Stimulated activated CD8-positive, alpha-beta memory T cell treated with anti-CD3 and anti-CD28 coated beads, Interleukin-2, amount 100 ng/mL, for 48 hours (primary cell): Measurements from ENCODE around the gene RPN2.
A peak's percentile ranks its signal among the peaks of the same experiment; 100 is the strongest.

Source experiments
- DNase-seq, 2 donors: peaks; one replicate each; pipeline ENCODE4 v3.0.0-alpha.2; 2020; ENCODE audit warnings: low read depth in 2 of 2

The RPN2 gene

DNA sequence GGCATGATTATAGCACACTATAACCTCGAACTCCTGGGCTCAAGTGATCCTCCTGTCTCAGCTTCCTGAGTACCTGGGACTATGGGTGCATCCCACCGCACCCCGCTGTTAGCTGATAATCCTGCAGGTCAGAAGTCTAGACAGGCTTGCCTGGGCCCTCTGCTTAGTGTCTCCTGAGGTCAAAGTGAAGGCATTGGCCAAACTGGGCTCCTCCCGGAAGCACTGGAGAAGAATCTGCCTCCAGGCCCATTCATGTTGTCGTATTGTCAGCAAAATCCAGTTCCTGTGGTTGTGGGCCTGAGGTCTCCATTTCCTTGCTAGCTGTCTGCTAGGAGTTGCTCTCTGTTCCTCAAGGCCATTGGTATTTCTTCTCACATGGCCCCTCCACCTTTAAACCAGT is 6.6 kb downstream of the RPN2 start:
- no peak for DNase-seq

DNA sequence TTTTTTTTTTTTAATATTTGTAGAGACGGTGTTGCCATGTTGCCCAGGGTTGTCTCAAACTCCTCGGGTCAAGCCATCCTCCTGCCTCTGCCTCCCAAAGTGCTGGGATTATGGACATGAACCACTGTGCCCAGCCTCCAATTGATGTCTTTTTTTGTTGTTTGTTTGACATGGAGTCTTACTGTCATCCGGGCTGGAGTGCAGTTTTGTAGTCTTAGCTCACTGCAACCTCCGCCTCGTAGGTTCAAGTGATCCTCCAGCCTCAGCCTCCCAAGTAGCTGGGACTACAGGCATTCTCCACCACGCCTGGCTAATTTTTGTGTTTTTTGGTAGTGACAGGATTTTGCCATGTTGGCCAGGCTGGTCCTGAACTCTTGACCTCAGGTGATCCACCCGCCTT is 9.7 kb downstream of the RPN2 start:
- no peak for DNase-seq

DNA sequence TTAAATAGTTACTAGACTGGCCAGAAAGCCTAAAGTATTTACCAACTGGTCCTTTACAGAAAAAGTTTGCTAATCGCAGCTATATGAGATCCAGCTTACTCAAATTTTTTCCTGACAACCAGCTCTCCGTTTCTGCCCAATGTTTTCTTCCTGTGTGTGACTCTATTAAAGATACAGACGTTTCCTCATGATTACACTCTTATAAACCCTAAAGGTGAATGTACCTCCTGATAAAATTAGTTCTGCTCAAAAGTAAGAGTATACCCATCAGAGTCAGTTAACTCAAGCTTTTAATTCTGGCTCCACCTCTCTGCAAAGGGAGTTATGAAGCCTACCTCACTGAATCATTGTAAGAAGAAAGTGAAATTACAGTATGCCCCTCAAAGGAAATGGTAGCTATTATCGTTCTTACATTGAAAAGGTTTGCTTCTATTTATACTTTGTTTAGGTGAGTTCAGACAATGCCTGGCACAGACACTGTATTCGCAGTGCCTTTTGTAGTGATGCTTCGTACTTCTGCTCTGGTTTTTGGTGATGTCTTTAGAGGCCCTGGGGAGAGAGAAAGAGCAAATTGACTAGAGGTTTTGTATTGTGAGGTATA is 10.4 kb downstream of the RPN2 start:
- DNase-seq, result no peak

DNA sequence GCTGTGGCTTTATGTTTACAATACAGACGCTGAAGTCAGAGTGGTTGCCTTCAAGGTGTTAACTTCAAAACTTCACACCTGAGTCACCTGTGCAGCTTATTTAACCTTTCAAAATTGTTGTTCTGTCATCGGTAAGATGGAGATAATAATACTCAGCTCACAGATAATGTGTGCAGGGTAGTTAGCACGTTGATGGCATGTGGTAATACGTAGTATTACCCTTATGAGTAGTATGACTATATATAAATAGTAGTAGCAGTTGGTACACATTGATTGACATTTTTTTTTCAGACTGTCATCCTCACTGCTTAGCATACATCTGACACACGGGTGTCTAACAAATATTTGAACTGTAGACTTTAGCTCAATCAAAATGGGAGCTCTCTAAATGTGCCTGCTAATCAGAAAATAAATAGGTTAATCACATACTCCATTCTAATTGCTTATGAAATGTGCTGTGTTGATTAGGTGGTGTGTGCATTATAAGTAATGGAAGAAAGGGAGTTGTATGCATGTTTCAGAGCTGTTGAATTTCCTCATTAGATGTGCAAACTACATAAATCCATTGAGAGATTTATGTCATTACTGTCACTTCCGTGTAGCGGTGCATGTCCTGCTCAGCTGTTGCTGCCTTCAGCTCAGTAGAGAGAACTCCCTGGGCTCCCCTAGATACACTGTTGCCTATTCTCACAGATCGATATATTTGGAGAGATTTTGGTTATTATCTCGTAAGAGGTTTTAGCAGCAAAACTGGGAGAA is 11.4 kb downstream of the RPN2 start:
- no peak for DNase-seq

DNA sequence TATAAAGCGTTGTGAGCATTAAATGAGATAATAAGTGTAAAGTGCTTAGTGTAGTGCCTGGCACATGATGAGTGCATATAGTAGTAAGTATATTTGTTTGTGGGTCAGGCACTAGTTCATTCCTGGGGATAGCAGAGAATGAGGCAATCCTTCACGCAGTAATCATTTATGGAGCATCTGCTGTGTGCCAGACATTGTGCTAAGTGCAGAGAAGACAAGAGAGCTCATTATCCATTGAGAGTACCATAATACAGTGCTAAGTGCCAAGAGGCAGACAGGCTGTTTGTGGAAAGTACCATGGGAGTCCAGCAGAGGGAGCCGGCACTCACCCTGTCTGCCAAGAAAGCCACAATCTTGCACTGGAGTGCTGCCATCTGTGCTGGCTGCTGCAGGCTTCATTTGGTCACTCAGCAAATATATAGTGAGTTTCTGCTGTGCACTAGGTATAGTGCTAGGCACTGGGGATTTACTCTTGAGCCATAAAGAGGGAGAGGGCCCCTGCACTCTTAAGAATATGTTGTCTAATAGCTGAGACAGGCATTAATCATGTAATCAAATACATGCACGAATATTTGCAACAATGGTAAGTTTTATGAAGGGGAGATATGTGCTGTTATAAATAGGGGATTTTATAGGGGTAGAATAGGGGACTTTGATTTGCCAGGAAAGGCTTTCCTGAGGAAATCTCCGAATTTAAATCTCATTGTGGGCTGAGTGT is 13.2 kb downstream of the RPN2 start:
- DNase-seq, result peak; percentile 32 to 52

DNA sequence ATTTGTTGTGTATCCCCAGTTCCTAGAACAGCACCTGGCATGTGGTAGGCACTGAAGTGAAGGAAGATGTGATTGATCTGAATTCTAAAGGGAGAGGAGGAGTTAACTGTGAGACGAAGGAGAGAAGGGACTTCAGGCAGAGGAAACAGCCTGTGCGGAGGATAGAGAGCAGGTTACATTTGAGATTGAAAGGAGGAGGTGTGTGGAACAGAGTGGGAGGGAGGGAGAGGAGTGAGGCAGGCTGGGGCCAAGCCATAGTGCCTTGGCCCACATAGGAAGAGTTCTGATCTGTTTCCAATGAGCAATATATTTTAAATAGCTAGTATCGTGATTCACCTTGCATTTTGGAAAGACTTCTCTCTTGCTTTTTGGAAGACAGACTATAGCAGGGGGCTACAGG is 14.1 kb downstream of the RPN2 start:
- no peak for DNase-seq

DNA sequence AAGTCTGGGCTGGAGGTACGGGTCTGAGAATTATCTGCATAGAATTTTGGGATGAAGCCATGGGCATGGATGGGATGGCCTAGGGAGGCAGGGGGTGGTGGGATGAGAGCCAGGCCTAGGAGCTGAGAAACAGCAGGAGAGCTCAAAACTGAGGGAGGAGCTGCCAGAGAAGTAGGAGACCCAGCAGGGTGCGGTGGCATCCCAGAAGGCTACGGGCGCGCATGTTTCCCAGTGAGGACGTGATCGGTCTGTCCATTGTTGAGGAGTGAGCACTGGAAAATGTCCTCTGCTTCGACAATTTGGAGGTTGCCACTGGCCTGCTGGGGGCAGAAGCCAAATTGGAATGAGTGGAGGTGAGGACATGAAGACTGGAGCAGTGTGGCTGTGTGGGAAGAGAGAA is 14.7 kb downstream of the RPN2 start:
- no peak for DNase-seq

DNA sequence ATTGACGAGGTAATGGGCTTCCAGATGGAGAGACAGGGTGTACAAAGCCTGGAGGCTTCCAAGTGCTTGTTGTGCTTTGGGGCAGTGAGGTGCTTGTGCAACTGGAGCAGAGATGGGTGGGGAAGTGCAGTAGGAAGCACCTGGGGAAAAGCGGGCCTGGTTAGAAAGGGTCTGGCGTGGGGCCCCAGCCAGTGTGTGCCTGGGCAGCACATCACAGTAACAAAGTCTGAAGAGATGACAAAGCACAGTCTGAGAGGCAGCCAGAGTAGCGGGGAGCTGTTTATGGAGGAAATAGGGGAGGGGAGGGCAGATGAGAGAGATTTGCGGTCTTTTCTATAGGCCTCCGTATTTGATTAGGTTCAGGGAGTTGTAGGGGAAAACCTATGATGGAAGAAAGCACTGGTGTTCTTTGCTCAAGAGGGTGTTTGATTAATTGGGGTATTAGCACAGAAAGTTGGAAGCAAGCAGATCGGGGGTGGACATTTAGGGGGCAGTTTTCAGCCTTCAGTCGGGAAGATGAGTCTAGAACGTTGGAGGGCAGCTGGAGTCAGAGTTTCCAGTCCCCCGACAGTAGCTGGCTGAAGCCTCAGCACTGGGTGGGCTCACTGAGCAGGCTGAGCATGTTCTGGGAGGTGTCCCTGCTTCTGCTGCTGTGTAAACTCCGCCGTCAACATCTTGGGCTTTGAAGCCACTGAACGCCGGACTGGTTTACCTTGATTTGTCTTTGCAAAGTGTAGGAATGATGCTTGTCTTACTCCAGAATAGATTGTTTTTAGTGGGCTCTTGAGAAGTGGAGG is 15.7 kb downstream of the RPN2 start:
- no peak for DNase-seq

DNA sequence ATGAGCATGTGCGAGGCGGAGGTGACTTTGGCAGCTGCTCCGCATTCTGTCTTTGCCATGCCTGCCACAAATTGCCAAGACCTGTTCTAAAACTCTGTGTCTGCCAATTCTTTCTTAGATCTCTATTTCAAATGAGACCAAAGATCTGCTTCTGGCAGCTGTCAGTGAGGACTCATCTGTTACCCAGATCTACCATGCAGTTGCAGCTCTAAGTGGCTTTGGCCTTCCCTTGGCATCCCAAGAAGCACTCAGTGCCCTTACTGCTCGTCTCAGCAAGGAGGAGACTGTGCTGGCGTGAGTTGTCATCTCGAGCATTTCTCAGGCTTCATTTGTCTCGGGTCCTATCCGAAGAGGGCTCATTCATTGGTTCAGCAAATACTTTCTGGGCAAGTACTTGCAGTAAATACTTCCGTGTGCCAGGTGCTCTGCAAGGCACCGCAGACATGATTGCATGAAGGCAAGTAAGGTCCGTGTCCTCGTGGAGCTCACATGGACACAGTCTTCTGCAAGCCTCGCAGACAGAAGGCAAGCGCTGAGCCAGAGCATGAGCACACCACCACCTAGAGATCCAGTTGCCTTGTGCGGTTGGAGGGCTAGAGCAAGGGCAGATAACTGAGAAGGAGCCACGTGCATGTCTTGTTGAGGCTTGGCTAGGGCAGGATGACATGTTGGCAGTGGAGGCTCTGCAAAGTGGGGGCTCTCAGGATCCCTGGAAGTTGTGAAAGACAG is 20.0 kb downstream of the RPN2 start:
- no peak for DNase-seq

DNA sequence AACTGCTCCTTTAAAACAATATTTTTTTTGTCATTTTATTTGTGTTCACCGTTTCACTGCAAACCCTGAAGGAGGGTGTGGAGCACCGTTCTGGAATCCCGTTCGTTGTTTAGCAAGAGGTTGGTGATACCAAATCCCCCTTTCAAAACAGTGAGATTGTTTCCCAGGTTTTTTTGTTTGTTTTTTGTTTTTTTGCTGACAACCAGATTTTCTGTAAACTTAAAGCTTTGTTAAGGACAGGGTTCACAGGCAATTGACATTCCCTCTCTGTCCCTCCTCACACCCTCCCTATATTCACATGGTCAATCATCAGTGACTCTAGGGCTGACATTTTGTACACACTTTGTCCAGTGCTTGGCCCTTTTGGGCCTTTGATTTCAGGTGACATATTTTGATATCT is 21.2 kb downstream of the RPN2 start:
- no peak for DNase-seq

DNA sequence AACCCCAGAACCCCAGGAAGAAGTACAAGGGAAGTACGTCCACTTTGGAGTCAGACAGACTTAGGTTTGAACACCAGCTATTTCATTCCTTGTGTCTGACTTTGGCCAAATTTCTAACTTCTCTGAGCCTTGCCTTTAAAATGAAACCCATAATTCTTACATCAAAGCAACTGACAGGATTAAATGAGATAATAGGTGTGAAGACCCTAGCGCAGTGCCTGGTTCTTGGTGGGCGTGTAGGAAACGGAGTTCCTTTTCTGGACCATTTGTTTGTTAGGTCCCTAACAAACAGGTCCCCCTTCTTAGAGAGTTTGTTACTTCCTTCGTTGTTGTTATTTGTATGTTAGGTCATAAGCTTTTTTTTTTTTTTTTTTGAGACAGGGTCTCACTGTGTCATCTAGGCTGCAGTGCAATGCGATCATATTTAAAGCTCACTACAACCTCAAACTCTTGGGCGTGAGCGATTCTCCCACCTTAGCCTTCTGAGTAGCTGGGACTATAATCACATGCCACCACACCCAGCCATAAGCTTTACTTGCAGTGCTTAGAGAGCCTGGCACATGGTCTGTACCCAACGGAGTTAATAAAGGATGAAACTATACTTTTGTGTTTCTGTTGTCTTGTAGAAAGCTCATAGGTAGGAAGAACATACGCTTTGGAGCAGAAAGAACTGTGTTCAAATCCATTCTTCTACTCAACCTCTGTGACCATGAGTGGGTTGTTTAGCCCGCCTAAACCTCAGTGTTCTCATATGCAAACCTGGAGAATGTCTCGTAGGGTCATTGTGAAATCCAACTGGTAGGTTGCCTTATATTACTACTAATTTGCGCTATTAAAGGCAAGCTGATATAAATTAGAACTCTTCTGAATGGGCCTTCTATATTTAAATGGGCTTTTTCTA is 22.0 kb downstream of the RPN2 start:
- no peak for DNase-seq

DNA sequence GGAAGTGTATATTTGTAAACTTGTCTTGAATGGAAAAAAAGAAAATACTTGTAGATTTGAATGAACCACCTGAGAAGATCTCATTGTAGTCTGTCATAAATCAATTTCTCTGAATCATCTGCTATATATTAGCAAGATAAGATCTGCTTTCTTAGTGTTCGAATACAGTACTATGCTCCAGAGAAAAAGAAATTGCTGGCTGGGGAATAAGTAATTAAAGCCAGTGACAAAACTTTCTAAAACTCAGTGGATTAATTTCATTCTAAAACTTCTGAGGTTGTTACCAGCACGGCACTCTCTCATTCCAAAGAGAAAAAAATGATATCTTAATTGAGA is 22.7 kb downstream of the RPN2 start:
- no peak for DNase-seq

DNA sequence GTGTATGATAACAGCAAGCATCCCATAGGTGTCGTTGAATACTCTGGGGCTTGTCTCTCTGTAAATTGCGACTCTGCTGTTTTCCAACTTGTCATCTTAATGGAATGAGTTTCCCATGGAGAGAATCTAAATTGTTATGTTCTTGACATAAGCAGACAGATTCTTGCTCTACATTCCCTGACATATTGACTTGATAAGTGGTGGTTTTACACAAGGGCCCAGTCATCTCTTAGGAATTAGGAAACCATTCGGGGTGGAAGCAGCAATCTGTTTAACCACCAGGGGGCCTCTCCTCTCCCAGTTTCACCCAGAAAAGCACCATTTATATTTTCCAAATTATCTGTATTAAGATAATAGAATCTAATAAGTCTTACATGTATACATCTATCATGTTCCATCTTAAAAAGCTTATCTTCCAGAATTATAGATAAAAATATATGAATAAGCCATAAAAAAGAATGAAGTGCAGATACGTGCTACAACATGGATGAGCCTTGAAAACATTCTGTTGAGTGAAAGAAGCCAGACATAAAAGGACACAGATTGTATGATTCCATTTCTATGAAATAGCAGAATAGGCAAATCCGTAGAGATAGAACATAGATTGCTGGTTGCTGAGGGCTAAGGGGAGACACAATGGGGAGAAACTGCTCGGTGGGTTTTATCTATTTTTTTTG is 23.3 kb downstream of the RPN2 start:
- DNase-seq, result no peak

DNA sequence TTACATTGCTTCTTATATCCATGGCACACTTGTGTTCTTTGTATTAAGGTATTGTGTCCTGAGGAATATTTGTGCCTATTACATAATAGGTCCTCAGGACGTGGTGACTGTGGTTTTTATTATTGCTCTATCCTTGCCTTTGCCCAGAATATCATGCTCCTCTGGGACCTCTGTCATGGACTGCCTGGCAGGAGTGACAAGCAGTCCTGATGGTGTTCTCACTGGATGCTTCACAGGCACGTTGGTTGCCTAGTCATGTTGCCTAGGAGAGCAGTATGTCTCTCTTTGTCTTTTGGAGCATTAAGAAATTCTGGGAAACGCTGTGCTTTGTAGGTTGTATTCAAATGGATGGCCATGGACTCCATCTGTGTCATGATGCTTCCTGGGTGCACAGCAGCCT is 24.9 kb downstream of the RPN2 start:
- no peak for DNase-seq

DNA sequence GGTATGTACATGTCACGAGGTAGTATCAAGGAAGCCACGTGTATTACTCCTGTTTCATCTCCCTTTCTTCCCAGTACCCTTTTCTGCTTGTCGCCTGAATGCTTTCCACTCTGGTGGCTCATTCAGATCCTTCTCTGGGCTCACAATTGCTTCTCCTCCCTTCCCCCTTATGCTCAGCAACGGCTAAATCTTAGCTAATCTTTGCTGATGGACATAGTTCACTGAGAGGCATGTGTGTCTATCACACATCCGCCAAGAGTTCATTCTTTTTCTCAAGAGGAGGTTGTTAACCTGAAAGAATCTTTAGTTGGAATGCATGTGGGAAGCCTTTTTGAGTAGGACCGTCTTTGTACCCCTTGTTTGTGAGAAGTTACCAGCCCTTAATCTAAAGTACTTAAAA is 26.0 kb downstream of the RPN2 start:
- no peak for DNase-seq

DNA sequence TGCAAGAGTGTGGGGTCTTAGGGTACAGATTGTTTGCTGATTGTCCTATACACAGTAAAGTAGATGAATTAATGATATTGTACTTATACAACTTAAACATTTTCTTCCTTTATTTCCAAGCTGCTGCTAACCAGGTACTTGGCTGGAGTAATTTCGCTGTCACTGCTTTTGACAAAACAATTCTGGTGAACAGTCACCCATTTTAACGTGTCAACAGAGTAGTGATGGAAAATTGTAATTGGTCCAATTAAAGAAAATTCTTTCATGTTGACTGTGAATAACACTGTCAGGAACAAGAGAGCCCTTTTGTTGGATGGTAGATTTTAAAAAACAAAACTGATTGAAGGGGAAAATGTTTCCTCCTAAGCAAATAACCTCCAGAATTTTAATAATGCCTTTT is 26.7 kb downstream of the RPN2 start:
- no peak for DNase-seq

DNA sequence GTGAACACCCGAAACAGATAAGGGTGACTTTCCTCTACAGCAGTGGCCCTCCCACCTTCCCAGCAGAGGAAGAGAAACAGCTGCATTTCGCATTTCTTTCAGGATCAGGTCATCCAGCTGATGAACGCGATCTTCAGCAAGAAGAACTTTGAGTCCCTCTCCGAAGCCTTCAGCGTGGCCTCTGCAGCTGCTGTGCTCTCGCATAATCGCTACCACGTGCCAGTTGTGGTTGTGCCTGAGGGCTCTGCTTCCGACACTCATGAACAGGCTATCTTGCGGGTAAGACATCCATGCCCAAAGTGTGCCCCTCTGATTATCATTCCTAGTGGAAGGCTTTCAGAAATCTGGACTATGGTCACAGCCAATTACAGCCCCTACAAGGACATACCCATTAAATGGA is 28.0 kb downstream of the RPN2 start:
- DNase-seq, result no peak

DNA sequence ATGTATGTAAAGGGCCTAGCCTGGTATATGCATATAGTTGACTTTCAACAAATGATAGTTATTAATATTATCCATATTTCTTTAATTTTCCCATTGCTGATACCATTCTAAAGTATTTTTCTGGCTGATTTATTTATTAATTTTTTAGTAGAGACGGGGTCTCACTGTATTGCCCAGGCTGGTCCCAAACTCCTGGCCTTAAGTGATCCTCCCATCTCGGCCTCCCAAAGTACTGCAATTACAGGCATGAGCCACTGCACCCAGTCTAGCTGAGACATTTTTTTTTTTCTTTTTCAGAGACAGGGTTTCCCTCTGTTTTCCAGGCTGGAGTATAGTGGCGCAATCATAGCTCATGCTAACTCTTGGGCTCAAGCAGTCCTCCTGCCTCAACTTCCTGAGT is 30.1 kb downstream of the RPN2 start:
- no peak for DNase-seq

DNA sequence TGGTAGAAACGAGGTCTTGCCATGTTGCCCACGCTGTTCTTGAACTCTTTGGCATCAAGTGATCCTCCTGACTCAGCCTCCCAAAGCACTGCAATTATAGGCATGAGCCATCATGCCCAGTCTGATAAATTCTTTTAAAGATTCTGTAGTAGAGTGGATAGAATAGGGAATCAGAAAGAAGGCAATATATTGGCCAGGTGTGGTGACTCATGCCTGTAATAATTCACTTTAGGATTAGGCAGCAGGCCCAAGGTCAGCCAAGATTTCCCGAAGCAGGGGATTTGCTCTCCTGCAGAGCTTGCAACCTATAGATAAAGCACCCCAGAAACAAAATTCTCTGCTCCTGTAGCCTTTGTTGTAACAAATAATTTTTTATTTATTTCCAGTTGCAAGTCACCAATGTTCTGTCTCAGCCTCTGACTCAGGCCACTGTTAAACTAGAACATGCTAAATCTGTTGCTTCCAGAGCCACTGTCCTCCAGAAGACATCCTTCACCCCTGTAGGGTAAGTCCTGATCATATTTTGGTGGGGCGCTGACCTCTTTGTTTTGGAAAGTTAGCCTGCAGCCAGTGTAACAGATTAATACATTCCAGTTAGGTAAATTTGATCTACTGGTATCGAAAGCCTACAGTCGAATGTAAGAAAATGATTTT is 30.7 kb downstream of the RPN2 start:
- DNase-seq, result no peak

DNA sequence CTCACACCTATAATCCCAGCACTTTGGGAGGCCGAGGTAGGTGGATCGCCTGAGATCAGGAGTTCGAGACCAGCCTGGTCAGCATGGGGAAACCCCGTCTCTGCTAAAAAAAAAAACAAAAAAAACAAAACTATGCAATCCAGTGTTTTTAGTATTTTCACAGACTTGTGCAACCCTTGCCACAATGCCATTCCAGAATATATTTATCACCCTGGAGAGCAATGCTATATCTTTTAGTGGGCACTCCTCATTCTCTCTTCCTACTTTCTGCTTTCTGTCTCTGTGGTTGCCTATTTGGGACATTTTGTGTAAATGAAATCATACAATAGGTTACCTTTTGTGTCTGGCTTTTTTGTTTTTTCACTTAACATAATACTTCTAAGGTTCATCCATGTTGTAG is 39.3 kb downstream of the RPN2 start:
- DNase-seq, result no peak
